Measurements from ENCODE around the gene LRRN2. TPM values are rescaled to one million over a fixed set of nuclear protein-coding genes. Genes with fewer than 3 reads are reported as not detected.

LRRN2 gene
- total and polyA plus RNA-seq, 2 of the 8 experiments (the other 6 are each of a cell fraction or from before 2014, with no cell fraction given), result 1.8 to 2.3 TPM

DNA sequence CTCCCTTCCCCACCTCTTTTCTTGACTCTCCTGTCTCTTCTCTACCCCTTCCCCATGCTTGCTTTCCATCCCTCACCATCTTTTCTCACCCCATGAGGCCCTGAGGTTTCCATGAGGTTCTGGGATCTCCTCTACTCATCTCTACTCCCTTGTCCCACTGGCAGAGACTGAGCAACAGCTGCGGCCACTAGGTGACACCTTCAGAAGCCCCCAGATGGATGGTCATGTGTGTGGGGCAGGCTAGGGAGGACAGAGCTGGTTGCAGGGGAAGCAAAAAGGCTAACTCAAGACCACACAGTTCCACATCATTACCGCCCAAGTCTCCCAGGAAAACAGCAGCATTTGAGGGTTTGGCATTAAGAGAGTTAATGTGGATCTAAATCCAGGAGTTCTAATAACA, 45.0 kb downstream of the LRRN2 start (continued):
- TF ChIP-seq, protein P1, sequence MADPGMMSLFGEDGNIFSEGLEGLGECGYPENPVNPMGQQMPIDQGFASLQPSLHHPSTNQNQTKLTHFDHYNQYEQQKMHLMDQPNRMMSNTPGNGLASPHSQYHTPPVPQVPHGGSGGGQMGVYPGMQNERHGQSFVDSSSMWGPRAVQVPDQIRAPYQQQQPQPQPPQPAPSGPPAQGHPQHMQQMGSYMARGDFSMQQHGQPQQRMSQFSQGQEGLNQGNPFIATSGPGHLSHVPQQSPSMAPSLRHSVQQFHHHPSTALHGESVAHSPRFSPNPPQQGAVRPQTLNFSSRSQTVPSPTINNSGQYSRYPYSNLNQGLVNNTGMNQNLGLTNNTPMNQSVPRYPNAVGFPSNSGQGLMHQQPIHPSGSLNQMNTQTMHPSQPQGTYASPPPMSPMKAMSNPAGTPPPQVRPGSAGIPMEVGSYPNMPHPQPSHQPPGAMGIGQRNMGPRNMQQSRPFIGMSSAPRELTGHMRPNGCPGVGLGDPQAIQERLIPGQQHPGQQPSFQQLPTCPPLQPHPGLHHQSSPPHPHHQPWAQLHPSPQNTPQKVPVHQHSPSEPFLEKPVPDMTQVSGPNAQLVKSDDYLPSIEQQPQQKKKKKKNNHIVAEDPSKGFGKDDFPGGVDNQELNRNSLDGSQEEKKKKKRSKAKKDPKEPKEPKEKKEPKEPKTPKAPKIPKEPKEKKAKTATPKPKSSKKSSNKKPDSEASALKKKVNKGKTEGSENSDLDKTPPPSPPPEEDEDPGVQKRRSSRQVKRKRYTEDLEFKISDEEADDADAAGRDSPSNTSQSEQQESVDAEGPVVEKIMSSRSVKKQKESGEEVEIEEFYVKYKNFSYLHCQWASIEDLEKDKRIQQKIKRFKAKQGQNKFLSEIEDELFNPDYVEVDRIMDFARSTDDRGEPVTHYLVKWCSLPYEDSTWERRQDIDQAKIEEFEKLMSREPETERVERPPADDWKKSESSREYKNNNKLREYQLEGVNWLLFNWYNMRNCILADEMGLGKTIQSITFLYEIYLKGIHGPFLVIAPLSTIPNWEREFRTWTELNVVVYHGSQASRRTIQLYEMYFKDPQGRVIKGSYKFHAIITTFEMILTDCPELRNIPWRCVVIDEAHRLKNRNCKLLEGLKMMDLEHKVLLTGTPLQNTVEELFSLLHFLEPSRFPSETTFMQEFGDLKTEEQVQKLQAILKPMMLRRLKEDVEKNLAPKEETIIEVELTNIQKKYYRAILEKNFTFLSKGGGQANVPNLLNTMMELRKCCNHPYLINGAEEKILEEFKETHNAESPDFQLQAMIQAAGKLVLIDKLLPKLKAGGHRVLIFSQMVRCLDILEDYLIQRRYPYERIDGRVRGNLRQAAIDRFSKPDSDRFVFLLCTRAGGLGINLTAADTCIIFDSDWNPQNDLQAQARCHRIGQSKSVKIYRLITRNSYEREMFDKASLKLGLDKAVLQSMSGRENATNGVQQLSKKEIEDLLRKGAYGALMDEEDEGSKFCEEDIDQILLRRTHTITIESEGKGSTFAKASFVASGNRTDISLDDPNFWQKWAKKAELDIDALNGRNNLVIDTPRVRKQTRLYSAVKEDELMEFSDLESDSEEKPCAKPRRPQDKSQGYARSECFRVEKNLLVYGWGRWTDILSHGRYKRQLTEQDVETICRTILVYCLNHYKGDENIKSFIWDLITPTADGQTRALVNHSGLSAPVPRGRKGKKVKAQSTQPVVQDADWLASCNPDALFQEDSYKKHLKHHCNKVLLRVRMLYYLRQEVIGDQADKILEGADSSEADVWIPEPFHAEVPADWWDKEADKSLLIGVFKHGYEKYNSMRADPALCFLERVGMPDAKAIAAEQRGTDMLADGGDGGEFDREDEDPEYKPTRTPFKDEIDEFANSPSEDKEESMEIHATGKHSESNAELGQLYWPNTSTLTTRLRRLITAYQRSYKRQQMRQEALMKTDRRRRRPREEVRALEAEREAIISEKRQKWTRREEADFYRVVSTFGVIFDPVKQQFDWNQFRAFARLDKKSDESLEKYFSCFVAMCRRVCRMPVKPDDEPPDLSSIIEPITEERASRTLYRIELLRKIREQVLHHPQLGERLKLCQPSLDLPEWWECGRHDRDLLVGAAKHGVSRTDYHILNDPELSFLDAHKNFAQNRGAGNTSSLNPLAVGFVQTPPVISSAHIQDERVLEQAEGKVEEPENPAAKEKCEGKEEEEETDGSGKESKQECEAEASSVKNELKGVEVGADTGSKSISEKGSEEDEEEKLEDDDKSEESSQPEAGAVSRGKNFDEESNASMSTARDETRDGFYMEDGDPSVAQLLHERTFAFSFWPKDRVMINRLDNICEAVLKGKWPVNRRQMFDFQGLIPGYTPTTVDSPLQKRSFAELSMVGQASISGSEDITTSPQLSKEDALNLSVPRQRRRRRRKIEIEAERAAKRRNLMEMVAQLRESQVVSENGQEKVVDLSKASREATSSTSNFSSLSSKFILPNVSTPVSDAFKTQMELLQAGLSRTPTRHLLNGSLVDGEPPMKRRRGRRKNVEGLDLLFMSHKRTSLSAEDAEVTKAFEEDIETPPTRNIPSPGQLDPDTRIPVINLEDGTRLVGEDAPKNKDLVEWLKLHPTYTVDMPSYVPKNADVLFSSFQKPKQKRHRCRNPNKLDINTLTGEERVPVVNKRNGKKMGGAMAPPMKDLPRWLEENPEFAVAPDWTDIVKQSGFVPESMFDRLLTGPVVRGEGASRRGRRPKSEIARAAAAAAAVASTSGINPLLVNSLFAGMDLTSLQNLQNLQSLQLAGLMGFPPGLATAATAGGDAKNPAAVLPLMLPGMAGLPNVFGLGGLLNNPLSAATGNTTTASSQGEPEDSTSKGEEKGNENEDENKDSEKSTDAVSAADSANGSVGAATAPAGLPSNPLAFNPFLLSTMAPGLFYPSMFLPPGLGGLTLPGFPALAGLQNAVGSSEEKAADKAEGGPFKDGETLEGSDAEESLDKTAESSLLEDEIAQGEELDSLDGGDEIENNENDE (IDR thresholded peaks at IDR 0.05; ENCODE audit: insufficient replicate concordance, low read length), result no peak
- TF ChIP-seq, protein P2, sequence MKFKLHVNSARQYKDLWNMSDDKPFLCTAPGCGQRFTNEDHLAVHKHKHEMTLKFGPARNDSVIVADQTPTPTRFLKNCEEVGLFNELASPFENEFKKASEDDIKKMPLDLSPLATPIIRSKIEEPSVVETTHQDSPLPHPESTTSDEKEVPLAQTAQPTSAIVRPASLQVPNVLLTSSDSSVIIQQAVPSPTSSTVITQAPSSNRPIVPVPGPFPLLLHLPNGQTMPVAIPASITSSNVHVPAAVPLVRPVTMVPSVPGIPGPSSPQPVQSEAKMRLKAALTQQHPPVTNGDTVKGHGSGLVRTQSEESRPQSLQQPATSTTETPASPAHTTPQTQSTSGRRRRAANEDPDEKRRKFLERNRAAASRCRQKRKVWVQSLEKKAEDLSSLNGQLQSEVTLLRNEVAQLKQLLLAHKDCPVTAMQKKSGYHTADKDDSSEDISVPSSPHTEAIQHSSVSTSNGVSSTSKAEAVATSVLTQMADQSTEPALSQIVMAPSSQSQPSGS (IDR thresholded peaks at IDR 0.05; ENCODE audit: low read length), result no peak
- TF ChIP-seq CTBP2 (IDR thresholded peaks at IDR 0.05; ENCODE audit: borderline replicate concordance, insufficient read depth, insufficient read length, low read length), result no peak
- TF ChIP-seq CBX5 (IDR thresholded peaks at IDR 0.05; ENCODE audit: low read depth, low read length), result no peak
